Activated CD8-positive, alpha-beta T cell treated with anti-CD3 and anti-CD28 coated beads for 36 hours (primary cell): ENCODE data around the gene GPC6. TPM values are rescaled to one million over a fixed set of nuclear protein-coding genes. Genes with fewer than 3 reads are reported as not detected.

Experiments
- ATAC-seq: fragments of 200-7000 bp; cut with Tn5 transposase; one replicate; pipeline ENCODE4 v1.10.0; 2021; ENCODE audit warnings: mild to moderate bottlenecking, moderate library complexity
- CTCF ChIA-PET: fragments of 350-600 bp; sonication (Branson Sonifier 250); formaldehyde crosslinking; loops from one replicate; lab custom pipeline; 2021; ENCODE audit warnings: antibody characterized with exemption; lab: Charles Lee
- POLR2A ChIA-PET: fragments of 350-600 bp; sonication (Branson Sonifier 250); formaldehyde crosslinking; loops from one replicate; lab custom pipeline; 2021; ENCODE audit warnings: antibody characterized with exemption; lab: Charles Lee
- DNase-seq: peaks from one replicate; pipeline ENCODE4 v3.0.0-alpha.2; 2020
- H3K27ac Mint-ChIP-seq: one replicate; pipeline ENCODE4 v1.8.0; 2021; ENCODE audit warnings: mild to moderate bottlenecking, mixed read lengths
- H3K27me3 Mint-ChIP-seq: one replicate; pipeline ENCODE4 v1.8.0; 2021; ENCODE audit warnings: mixed read lengths
- H3K36me3 Mint-ChIP-seq: one replicate; pipeline ENCODE4 v1.8.0; 2021; ENCODE audit warnings: low read depth, mixed read lengths
- H3K4me1 Mint-ChIP-seq: one replicate; pipeline ENCODE4 v1.8.0; 2021; ENCODE audit warnings: low read depth, mixed read lengths
- H3K4me3 Mint-ChIP-seq: one replicate; pipeline ENCODE4 v1.8.0; 2021; ENCODE audit warnings: mild to moderate bottlenecking, moderate library complexity, mixed read lengths
- H3K9me3 Mint-ChIP-seq: one replicate; pipeline ENCODE4 v1.8.0; 2021; ENCODE audit warnings: mixed read lengths
- intact Hi-C: fragments of 100-400 bp; cut with micrococcal nuclease; formaldehyde crosslinking; loops from one replicate; pipeline ENCODE4 v1.10.0; 2022
- total RNA-seq, 2 experiments: library from RNA; stranded (reverse); gene quantifications; one replicate each; pipeline ENCODE4 v1.2.3, GENCODE V29; 2021
- TF ChIP-seq, protein P1 (sequence below): fragments of 200-600 bp; IDR thresholded peaks from one replicate; pipeline ENCODE4 v1.8.0; 2022; ENCODE audit warnings: antibody characterized with exemption, mild to moderate bottlenecking

Gene GPC6
- total RNA-seq, 2 experiments from 2014 or later: not detected

DNA sequence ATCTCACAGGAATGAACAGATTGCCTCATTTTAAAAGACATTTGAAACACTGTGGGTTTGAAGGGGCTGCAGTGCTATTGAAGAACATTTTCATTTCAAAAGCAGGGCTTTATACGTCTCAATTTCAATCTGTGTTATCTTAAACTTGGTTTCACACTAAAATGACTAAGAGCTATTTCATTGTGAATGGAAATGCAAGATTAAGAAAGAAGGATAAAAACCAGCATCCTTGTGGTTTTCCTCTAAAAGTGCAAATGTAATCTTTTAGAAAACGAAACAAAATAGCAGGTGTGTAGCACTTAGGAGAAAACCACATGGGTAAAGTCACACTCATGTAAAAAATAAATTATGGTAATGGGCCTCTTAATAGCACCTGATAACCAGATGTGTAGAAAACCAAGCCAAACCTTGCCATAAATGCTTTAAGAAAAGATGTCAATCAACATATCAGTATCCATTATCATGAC, 397.7 kb downstream of the GPC6 start:
- no peak for DNase-seq
- ATAC-seq: no peak
- no peak overlapping the region for H3K4me3 Mint-ChIP-seq
- peaks cover 3% of the 10 kb centered on the region for H3K27me3 Mint-ChIP-seq
- intact Hi-C loops: no loop called here
- peaks cover 1% of the 10 kb centered on the region for H3K4me1 Mint-ChIP-seq
- TF ChIP-seq, protein P1, sequence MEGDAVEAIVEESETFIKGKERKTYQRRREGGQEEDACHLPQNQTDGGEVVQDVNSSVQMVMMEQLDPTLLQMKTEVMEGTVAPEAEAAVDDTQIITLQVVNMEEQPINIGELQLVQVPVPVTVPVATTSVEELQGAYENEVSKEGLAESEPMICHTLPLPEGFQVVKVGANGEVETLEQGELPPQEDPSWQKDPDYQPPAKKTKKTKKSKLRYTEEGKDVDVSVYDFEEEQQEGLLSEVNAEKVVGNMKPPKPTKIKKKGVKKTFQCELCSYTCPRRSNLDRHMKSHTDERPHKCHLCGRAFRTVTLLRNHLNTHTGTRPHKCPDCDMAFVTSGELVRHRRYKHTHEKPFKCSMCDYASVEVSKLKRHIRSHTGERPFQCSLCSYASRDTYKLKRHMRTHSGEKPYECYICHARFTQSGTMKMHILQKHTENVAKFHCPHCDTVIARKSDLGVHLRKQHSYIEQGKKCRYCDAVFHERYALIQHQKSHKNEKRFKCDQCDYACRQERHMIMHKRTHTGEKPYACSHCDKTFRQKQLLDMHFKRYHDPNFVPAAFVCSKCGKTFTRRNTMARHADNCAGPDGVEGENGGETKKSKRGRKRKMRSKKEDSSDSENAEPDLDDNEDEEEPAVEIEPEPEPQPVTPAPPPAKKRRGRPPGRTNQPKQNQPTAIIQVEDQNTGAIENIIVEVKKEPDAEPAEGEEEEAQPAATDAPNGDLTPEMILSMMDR: no peak
- no peak overlapping the region for H3K27ac Mint-ChIP-seq
- peaks cover 3% of the 10 kb centered on the region for H3K9me3 Mint-ChIP-seq
- no peaks in the 10 kb centered on the region for H3K36me3 Mint-ChIP-seq
- CTCF ChIA-PET: no interaction called here
- POLR2A ChIA-PET: no interaction called here

DNA sequence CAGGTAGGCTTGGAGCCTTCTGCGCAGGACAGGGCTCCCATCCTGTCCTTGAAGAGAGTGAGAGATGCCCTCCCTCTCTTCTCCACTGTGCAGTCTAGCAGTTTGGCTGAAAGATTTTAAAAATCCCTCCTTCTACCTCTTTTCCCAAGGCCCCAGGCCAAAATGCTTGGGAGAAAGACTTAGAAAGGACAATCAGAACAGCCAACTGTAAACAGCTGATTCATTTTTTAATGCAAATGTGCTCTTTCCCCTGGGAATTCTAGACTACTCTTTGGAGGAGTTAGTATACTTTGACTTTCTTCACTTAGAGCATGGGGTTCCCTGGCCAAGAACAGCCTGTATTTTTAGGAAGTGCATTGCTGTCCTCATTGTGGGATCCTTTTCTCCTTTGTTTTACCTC, 398.9 kb downstream of the GPC6 start:
- intact Hi-C loops: no loop called here
- ChIA-PET CTCF (no interaction called here), POLR2A (interaction anchor here (0.7 kb wide), 1 partner anchor 85 kb away, joined by 3 read pairs; no protein-coding TSS in a partner anchor)
- ATAC-seq: no peak
- Mint-ChIP-seq H3K4me3 (no peak overlapping the region), H3K27me3 (peaks cover 3% of the 10 kb centered on the region), H3K4me1 (peaks cover 1% of the 10 kb centered on the region), H3K36me3 (no peaks in the 10 kb centered on the region), H3K27ac (no peak overlapping the region), H3K9me3 (peaks cover 3% of the 10 kb centered on the region)
- TF ChIP-seq, protein P1: no peak
- DNase-seq: no peak

DNA sequence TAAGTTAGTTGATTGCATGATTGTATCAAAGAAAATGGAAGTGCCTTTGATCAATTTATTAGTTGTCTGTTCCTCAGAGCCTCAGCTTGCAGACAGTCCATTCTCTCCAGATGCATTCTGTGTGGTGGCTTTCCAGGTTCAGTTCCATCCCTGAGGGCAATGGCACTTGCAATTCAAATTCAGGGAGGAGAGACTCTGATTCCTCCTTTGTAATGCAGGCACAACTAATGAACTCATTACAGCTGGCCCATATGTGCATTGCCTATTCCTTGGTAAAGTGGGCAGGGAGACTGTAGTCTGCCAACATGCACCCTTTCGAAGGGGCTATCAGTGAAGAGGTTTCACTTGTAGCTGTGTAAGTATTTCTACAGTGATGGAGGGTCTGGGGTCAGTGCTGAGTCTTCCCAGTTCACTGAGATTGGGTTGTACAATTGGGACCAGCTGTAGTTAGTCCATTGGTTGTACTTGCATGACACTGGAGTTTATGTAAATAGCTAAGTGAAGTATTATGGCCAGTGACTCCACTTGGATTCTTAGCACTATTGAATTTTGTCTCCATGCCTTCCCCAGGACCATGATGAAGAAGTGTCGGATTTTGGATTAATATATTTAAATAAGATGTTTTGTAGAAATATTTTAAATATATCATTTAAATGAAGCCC, 401.7 kb downstream of the GPC6 start:
- CTCF ChIA-PET: no interaction called here
- DNase-seq (no peak), ATAC-seq (no peak)
- Mint-ChIP-seq H3K27me3 (peaks cover 3% of the 10 kb centered on the region), H3K9me3 (peaks cover 3% of the 10 kb centered on the region), H3K4me3 (no peak overlapping the region), H3K27ac (no peak overlapping the region), H3K4me1 (no peaks in the 10 kb centered on the region), H3K36me3 (no peaks in the 10 kb centered on the region)
- POLR2A ChIA-PET: no interaction called here
- TF ChIP-seq, protein P1: no peak
- intact Hi-C loops: no loop called here

DNA sequence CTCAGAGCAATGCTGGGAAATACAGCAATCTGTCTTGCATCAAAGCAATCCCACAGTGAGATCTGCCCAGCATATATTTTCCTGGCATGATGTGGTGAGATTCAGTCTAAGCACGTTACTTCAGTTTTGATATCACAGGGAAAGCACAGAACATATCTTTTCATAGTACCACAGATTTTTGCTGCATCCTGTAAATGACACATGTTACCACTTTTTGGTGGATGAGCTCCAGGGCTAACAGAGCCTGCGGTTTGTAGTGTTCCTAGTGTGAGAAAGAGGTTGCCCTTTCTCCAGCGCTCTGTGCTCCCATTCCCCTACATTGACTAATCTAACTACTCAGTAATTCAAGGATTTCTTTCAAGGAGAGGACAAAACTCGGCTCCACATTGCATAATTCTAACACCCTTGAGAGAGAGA, 409.0 kb downstream of the GPC6 start:
- Mint-ChIP-seq H3K9me3 (no peaks in the 10 kb centered on the region), H3K4me3 (no peak overlapping the region), H3K27ac (no peak overlapping the region), H3K27me3 (peaks cover 2% of the 10 kb centered on the region), H3K36me3 (no peaks in the 10 kb centered on the region), H3K4me1 (no peaks in the 10 kb centered on the region)
- ATAC-seq (no peak), DNase-seq (no peak)
- ChIA-PET POLR2A (no interaction called here), CTCF (no interaction called here)
- intact Hi-C loops: no loop called here
- TF ChIP-seq, protein P1: no peak

DNA sequence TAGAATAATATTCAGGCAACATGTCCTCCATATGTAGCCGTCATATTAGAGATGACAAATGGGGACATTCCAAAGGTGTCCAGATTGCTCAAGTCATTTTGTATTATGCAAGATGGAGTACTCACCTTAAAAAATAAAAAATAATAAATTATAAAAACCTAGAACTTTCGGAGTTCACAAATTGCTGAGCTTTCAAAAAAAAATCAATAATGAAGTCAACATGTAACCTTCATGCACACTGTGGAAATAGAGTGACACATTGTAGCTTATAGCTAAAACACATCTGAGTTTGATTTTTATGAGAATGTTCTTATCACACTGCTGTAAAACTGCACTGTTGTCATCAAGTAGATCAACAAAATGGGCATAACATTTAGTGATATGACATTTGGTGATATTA, 411.2 kb downstream of the GPC6 start:
- Mint-ChIP-seq H3K4me3 (no peak overlapping the region), H3K27ac (no peak overlapping the region), H3K27me3 (peaks cover 2% of the 10 kb centered on the region), H3K9me3 (no peaks in the 10 kb centered on the region), H3K4me1 (no peaks in the 10 kb centered on the region), H3K36me3 (no peaks in the 10 kb centered on the region)
- intact Hi-C loops: no loop called here
- ATAC-seq (no peak), DNase-seq (no peak)
- TF ChIP-seq, protein P1: no peak
- ChIA-PET CTCF (no interaction called here), POLR2A (no interaction called here)
